CD4-positive, alpha-beta T cell treated with Interleukin-10 for 1 hour (primary cell): ENCODE data around the gene MAFB.

Experiments used
- DNase-seq: peaks from one replicate; pipeline ENCODE4 v3.0.0-alpha.2; 2020

The MAFB gene

DNA sequence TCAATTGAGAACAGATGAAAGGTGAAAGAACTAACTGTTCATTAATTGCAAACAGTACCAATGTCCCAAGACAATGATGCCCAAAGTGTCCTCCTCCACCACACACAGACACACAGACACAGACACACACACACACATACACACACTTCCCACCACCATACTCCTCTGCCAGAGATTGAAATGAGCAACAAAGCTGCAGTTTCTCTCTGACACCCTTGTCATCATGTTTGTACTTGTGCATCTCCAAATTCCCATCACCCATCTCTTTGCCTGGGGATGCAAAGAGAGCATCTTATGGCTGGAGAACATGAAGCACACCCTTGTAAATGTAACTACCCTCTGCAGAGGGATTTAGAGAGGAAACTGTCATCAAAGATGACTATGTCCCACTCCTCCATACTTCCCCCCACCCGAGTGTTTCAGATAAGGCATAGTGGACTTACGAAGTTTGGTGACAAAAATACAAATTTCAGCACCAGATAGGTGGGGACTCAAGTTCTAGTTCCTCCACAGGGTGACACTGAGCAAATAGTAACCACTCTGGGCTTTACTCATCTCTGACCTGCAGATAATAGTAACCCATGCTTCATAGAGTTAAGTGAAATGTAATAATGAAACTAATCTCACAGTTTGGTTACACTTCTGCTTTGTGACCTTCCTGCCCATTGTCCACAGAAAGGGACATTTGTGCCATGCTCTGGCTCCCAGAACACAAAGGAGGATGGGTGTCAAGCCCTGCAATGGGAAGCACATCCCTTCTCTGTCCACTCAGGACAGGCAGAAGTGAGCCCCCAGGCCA is 8.7 kb downstream of the MAFB start:
- no peak for DNase-seq

DNA sequence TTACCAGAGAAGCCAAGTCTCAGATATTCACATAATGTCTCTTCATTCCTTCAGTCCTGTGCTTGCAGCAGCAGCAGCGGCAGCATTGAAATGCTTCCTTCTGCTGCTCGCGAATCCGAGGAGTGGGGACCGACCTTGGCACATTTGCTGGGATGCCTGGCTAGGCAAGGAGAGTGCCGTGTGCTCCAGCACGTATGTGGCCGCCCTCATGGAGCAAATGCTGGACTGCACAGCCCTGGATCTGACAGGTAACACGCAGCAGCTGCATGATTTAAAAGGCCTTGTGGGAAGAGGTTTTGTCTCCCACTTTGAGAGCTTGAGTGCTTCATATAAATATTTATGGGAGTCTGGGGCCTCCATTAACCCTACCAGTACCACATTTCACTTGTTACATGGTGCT is 9.9 kb downstream of the MAFB start:
- no peak for DNase-seq

DNA sequence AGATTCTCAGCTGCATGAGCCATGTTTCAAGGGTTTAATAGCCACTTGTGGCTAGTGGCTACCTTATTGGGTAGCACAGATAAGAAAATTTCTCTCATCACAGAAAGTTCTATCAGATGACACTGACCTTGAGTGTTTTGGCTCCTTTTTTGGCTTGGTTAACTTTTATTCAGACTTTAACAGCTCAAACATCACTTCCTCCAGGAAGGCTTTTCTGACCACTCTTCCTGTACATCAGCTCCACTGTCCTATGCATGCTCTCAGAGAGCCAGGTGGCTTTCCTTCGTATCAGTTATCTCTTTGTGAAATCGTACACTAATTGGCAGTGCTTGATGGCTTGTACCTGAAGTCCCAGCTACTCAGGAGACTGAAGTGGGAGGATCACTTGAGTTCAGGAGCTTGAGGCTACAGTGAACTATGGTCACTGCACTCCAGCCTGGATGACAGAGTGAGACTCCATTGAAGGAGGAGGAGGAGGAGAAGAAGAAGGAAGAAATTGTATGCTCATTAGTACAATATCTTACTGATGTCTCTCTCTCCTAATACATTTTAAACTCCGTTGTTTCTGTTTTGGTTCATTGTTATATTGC is 10.7 kb downstream of the MAFB start:
- no peak for DNase-seq

DNA sequence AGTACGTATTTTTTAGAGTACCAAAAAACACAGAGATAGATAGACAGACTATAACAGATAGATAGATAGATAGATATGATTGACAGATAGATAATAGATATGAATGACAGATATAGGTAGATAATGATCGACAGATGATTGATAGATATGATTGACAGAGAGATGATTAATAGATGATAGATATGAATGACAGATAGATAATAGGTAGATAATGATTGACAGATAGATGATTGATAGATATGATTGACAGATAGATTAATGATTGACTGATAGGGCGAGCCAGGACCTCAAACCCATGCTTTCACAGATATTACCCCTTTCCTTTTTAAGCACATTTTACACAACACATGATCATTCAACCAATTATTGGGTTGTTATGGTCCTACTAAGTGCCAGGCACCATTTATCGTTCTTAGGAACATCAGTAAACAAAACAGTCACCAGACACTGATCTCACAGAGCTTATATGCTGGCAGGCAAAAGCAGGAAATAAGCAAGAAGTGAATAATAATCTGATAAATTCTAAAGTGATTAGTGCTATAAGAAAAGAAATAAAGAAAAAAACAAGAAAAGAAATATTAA is 11.6 kb downstream of the MAFB start:
- DNase-seq = no peak

DNA sequence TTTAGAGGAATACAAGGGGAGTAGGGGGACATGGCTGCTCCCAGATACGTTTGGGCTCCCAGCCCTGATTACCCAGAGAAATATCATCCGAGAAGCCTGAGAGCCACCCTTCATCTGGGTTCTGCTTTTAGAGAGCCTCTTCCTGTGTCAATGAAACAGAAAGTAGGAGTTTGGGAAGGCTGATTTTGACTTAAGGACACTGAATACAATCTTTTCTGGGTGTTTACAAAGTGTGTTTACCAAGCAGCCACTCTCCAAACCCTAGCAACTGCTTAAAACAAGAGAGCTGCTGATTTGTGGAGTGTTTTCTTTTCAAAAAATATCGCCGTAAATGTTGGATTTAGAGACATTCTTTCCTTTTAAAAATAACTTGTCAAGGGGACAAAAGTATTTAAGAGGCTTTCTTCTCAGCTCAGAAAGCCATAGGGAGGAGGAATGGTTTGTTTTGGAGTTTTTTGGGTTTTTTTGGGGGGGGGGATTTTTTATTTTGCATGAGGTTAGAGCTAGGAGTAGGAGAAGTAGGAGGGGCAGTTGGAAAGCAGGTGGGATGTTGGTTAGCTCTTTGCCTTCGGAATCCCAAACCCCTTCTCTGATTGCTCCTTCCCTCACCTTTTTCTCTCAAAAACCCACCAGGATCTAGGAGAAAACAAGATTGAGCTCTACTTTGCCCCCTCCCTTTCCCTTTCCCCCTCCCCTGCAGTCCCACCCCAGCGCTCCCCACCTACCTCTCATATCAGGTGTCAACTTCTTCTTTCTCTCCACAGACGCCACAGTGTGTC is 12.4 kb downstream of the MAFB start:
- DNase-seq = no peak

DNA sequence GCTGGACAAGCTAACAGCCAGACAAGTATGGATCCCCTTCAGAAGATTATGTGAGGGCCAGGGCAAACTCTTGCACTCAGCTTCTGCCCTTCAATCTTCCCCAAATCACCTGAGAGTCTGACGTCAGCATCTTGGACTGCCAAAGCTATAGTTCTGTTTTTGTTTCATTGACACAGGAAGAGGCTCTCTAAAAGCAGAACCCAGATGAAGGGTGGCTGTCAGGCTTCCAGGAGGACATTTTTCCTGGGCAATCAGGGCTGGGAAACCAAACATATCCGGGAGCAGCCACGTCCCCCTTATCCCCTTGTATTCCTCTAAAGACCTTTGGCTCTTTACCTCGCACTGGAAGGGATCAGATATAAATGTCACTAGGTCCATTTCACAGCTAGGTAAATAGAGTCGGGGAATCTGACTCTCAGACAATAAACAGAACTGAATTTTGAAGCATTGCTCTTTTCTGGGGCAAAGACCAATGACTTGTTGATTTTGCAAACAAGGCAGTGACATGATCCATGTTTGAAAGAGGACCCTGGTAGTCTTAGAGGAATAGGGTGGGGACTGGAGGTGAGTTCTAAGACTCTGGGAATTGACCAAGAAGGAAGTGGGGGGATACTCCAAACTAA is 13.3 kb downstream of the MAFB start:
- DNase-seq = no peak

DNA sequence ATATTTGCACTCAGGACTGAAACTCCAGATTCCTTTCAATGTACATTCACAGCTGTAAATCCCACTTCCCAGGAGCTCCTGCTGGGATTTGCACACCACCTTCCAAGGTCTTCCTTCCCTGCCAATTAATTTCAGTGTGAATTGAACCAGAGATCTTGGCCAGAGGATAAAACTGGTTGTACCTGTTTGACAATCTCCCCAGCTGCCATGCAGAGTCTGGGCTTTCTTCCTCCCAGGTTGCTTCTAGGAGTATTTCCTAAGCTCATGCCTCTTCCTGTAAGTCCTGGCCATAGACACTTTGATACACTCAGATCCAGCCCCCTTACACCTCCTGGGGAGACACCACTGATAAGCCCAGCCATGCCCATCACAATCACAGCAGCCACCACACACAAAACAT is 15.6 kb downstream of the MAFB start:
- DNase-seq = no peak

DNA sequence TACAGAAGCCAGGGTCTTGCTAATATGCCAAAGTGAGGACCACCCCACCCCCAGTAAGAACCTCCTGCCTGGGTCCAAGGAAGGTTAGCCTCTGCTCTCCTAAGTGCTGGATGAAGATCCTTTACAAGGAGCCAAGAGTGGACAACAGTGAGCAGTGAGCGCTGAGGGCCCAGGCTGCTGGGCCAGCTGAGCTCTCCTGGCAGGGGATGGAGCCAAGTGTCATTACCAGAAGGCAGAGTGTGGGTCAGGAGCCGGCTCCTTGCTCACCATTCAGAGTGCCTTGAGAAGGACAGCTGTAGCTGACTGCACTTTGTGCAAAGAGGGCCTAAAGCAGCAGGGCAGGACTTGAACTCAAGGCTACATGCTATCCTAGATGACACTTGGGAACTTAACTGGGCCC is 16.9 kb downstream of the MAFB start:
- DNase-seq = no peak

DNA sequence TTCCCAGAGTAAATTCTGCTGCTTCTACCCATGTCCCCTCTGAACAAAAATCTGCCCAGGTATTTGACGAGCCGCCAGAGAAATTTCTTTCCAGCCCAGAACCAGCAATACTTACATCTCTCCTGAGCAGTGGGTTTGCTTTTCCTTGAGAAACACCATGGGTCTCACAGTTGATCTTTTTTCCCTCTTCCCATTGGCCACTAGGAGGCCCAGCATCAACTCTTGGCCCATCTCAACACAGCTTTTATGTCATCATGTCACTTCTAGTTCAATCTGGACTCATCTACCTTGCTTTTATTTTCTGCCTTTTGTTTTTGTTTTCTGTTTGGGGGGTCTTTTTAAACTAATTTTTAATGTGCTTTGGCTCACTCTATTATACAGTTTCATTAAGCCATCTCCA is 18.8 kb downstream of the MAFB start:
- DNase-seq = no peak

DNA sequence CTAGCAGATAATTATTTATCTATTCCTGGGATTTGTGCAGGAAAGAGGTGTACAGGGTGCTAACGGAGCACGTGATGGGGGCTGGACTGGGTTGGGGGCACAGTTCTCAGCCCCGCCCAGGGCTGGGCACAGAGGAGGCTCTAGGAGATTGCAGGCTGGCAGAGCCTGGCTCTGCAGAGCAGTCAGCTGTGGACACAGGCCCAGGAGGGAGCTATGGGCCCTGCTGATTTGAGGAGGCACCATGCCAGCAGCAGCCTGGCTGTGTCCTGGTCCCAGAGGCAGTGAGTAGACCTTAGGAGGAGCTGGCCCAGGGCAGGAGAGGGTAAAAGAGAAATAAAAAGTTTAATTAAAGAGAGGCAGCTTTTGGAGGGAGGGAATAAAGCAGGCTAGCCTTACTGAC is 19.3 kb downstream of the MAFB start:
- no peak for DNase-seq

DNA sequence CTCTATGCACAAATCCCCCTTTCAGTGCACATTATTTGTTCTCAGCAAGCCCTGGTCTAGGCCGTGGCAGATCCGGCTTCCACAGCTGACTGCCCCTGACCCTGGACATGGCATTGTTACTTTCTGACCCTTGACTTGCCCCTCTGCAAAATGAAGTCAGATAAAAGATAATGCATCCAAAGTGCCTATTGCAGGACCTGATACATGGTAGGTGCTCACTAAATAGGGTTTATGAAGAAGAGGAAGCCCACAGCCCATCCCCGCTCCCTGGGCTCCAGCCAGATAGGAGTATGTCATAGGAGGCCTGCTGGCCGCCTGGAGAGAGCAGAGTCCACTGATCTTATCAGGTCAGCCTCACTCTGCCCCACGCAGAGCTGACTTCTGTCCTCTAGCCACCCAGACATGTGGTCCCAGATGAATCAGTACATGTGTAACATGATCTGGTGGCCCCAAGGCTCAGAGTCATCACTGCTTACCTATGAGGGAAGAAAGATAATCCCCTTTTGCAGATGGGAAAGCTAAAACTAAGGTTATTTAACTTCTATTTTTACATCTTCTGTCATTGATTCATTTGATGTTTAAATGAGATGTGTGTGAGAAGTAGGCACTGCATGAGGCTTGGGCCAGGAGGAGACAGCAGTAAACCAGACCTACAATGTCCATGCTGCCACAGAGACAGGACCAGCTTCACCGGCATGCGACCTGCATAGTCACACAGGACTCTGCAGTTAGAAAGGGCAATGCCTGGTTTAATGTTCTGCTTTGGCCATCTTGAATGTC is 20.4 kb downstream of the MAFB start:
- no peak for DNase-seq

DNA sequence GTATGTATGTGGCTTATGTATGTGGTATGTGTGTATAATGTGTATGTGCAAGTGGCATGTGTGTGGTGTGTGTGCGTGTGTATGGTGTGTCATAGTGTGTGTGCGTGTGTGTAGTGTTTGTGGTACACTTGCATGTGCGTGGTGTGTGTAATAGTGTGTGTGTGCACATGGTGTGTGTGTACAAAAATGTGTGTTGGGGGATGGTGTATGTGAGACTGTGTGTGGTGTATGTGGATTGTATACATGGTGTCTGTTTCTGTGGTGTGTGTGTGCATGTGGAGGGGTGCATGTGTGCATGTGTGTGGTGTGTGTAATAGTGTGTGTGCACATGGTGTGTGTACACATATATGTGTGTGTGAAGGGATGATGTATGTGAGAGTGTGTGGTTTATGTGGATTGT is 21.5 kb downstream of the MAFB start:
- no peak for DNase-seq

DNA sequence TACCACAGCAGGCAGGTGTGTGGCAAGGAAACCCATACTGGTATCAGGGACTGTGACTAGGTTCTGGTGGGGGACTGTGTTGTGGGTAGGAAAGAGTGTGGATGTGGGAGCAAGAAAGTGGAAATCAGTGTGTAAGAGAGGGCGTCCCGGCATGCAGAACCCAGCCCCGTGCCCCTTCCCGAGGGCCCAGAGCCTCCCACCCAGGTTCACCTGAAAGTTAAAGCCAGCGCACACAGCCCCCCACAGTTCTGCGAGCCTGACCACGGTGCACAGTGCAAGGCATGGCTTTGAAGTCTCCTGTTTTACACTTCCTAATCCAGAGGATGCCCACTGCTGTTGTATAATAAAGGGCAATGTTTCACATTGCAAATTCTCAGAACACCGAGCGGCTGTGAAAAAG is 22.7 kb downstream of the MAFB start:
- no peak for DNase-seq

DNA sequence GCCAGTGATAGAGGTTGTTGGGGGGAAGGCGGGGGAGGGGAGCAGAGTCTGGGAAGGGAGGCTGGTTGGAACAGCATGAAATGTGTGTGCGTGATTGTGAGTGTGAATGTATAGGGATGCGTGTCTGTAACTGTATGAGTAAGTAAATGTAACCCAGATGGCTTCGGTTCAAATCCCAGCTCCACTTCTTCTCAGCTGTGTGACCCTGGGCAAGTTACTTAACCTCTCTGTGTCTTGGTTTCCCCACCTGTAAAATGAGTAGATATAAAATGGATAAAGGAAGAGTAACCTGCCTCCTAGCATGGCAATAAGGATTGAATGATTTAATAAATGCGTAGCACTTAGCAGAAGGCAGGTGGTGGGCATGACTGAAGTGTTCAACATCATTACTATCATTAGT is 24.1 kb downstream of the MAFB start:
- no peak for DNase-seq

DNA sequence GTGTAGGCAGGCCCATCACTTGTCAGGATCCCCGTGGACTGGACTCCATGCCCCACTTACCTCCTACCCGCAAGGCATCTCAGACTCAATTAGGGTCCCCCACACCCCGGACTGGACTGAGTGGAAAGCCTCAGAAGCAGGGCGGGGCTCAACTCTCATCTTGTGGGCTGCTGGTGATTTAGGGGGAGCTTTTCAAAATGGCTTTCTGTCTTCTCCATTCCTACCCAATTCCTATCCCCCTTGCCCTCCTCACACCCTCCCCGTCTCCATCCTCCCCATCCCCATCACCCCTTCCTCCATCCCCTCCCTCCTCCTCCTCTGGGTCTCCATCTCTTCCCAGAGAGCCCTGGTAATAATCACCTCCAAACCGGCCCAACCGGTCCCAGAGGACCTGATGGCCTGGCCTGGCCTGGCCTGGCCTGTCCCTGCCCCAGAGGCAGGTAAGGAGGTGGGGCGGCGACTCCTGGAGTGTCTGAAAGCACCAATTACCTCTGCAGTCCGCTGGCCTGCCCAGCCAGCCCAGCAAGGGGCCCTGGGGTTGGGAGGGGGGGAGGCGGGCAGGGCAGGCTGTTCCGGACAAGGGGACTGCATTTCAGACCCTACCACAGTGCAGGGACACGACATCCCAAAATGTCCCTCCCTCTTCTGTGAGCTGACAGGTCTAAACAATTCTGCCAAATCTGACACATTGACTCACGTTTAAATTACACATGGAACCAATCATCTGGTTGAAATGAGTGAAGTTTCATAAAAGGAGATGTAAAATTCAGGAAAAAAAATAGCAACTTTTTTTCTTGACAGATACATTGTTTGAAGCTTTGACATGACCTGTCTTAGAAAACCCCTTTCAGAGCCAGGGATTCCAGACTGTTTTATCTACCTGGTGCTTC is 24.8 kb downstream of the MAFB start:
- DNase-seq = no peak

DNA sequence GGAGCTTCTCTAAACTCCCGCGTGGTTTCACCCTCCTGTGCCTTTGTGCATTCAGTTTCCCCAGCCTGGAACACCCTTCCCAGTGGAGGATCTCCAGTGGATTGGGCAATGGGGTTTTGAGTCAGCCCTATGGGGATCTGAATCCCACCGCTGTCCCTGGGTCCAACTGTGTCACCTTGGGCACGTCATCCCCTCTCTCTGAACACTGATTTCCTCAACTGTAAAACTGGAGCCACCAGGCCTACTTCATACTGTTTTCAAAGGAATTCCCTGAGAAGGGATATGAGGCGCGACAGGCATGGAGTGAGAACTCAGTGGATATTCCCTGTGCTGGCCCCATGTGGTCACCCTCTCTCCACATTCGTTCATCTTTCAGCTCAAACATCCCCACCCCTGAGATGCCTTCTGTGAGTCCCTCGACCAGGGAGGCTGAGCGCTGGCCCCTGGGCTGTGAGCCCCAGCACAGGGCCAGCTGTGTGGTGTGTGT is 25.7 kb downstream of the MAFB start:
- DNase-seq = no peak

DNA sequence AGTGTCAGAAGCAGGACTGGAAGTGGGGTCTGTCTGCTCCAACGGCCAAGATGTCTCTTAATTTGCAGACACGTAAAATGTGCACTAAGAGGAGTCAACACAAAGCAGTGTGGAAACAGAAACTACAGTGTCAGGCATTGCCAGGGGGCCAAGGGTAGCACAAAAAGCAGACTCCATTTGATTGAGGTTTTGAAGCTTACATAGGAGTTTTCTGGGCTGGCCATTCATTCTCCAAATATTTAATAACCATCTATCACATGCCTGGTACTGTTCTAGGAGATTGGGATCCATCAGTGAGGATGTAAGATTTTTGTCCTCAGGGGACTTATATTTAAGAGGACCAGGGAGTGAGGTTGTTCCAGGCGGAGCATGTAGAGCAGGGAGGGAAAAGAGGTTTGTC is 29.5 kb downstream of the MAFB start:
- DNase-seq = no peak

DNA sequence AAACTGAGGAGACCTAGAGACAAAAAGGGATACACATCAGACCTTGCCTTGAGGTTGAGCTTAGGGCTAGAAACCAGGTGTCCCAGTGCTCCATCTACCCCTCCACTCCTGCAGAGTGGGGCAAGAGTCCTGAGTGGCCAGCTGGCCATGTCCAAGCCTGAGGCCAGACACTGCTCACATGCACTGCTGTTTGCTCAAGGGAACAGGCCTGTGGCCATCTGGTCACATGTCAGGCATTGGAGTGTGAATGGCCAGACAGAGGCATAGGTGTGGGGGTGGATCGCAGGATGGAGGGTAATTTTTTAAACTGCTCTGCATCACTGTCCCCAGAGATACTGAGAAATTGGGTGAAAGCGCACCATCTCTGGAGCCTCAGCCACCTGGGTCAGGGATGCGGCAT is 30.5 kb downstream of the MAFB start:
- no peak for DNase-seq

DNA sequence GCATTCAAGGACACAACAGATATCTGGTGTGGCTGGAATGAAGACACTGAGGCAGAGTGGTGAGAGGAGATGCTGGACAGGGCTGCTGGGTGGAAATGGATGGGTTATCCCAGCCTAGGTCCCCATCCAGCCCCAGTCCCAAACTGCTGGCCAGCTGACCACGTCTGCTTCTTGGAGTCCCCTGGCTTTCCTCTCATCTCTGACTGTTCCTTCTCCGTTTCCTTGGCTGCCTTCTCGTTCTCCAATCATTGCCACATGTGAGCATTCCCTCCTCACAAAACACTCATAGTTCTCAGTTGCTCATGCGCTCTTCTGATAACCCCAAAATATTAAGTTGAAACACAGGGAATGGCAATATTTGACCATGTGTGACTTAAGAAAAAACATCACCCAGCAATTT is 31.5 kb downstream of the MAFB start:
- DNase-seq = no peak

DNA sequence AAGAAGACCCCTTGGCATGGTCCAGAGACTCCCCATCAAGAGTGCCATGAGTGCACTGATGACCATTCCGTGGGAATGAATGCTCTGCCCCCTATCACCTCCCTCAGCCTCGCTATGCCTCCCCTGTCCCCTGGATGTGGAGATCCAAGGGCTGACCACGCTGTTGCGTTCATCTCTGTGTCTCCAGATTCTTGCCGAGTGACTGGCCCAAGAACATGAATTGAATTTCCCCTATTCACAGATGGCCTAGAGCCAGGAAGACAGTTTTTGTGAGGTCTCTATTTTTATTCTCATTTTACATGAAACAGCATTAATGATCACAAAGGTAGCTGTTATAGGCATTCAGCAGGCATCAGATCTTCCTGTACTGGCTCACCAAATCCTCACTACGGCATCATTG is 33.6 kb downstream of the MAFB start:
- DNase-seq = no peak

DNA sequence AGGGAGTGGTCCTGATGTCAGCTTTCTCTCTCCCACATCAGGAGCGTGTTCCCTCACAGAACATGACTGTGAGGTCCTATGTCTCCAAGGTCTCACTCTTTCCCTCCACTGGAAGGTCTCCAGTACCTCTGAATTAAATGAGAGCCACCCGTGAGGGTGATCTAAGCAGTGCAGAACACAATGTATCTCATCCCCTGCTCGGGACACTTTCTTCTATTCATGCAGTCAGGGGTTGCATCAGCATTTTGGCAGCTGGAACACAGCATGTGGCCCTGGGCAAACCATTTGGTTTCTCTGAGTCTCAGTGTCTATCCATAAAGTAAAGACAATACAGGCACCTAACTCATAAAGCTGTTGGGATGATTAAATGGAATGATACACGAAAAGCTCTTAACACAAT is 34.2 kb downstream of the MAFB start:
- DNase-seq = no peak
